ENCODE measurements around the gene USP32. TPM values are rescaled to one million over a fixed set of nuclear protein-coding genes. Genes with fewer than 3 reads are reported as not detected.

The USP32 gene
- total and polyA plus RNA-seq, 12 donors, result 22.0 to 99.3 (median 54.4) TPM

- Histone ChIP-seq H3K4me3 (peak within 1 kb of the TSS in 1 of 4 donors; percentile 48), H3K9me3 (replicated peaks in 1 of 3) (no peaks in the 10 kb centered on the region), H3K4me1 (replicated peaks in 1 of 2) (peaks cover 12 to 13% of the 10 kb centered on the region in 2 donors), H3K27me3 (peaks cover 34% of the 10 kb centered on the region), H3K36me3 (replicated peaks in 1 of 2) (no peaks in the 10 kb centered on the region), H3K27ac (no peak within 1 kb of the TSS)
- TF ChIP-seq POLR2A (IDR thresholded peaks at IDR 0.05), result no peak
- TF ChIP-seq, protein P1, sequence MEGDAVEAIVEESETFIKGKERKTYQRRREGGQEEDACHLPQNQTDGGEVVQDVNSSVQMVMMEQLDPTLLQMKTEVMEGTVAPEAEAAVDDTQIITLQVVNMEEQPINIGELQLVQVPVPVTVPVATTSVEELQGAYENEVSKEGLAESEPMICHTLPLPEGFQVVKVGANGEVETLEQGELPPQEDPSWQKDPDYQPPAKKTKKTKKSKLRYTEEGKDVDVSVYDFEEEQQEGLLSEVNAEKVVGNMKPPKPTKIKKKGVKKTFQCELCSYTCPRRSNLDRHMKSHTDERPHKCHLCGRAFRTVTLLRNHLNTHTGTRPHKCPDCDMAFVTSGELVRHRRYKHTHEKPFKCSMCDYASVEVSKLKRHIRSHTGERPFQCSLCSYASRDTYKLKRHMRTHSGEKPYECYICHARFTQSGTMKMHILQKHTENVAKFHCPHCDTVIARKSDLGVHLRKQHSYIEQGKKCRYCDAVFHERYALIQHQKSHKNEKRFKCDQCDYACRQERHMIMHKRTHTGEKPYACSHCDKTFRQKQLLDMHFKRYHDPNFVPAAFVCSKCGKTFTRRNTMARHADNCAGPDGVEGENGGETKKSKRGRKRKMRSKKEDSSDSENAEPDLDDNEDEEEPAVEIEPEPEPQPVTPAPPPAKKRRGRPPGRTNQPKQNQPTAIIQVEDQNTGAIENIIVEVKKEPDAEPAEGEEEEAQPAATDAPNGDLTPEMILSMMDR (IDR thresholded peaks at IDR 0.05), result no peak
- DNase-seq, result no peak
- 1 to 4% (median 3%) methylated on average over 26 to 81 of the region's 81 CpGs for WGBS, 4 donors
- intact Hi-C loops (cut with DNase I), result loop anchor here (10.0 kb wide), 2 partner anchors 85 to 285 kb away; no protein-coding TSS in a partner anchor
Observed at GRCh38 chr17:60149691-60150582, 242.0 kb downstream of the USP32 start, which contains the start of gene CA4. Gene CA4, plus strand, starts transcription at chr17:60149973. Its CDS starts 62 bp downstream, at chr17:60150035.

- Histone ChIP-seq H3K9me3 (replicated peaks in 1 of 3) (no peaks in the 10 kb centered on the region), H3K27me3 (peaks cover 34% of the 10 kb centered on the region), H3K27ac (no peak overlapping the region), H3K4me3 (no peak overlapping the region), H3K4me1 (replicated peaks in 1 of 2) (peaks cover 13% of the 10 kb centered on the region in 2 donors), H3K36me3 (replicated peaks in 1 of 2) (no peaks in the 10 kb centered on the region)
- TF ChIP-seq POLR2A (IDR thresholded peaks at IDR 0.05), result no peak
- TF ChIP-seq, protein P1 (IDR thresholded peaks at IDR 0.05), result no peak
- no peak for DNase-seq
- 53 to 75% (median 63%) methylated on average over 2 of the region's 2 CpGs for WGBS, 4 donors
- intact Hi-C loops (cut with DNase I), result loop anchor here (10.0 kb wide), 1 partner anchor 286 kb away; no protein-coding TSS in a partner anchor
Observed at GRCh38 chr17:60148373-60148772, 243.6 kb downstream of the USP32 start.

- WGBS, 4 donors, result 63 to 75% (median 69%) methylated on average over 3 to 8 of the region's 8 CpGs
- Histone ChIP-seq H3K36me3 (replicated peaks in 1 of 2) (no peaks in the 10 kb centered on the region), H3K9me3 (replicated peaks in 1 of 3) (no peaks in the 10 kb centered on the region), H3K27ac (no peak overlapping the region), H3K27me3 (peaks cover 34% of the 10 kb centered on the region), H3K4me3 (no peak overlapping the region), H3K4me1 (replicated peaks in 1 of 2) (peaks cover 13 to 18% of the 10 kb centered on the region in 2 donors)
- intact Hi-C loops (cut with DNase I), result loop anchor here (10.0 kb wide), 1 partner anchor 287 kb away; no protein-coding TSS in a partner anchor
- DNase-seq, result no peak
- TF ChIP-seq POLR2A (IDR thresholded peaks at IDR 0.05), result no peak
- TF ChIP-seq, protein P1 (IDR thresholded peaks at IDR 0.05), result no peak
Observed at GRCh38 chr17:60147553-60148223, 244.2 kb downstream of the USP32 start.

DNA sequence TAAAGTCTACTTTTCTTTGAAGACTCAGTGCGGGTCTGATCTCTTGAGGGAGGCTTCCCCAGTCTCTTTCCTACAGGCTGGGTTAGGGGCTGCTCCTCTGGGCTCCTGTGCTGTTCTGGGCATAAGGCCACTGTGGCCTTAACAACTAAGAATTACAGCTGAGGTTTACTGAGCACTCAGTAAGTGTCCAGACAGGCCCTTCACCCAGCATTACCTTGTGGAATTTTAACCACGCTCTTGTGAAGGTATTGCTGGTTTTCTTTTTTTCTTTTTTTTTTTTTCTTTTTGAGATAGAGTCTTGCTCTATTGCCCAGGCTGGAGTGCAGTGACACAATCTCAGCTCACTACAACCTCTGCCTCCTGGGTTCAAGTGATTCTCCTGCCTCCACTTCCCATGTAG lies 245.7 kb downstream of the USP32 start:
- peaks cover 32% of the 10 kb centered on the region for H3K27me3 ChIP-seq
- intact Hi-C loops (cut with DNase I), result loop anchor here (10.0 kb wide), 1 partner anchor 289 kb away; no protein-coding TSS in a partner anchor
- H3K36me3 ChIP-seq (replicated peaks in 1 of 2), result no peaks in the 10 kb centered on the region
- TF ChIP-seq POLR2A (IDR thresholded peaks at IDR 0.05), result no peak
- TF ChIP-seq, protein P1 (IDR thresholded peaks at IDR 0.05), result no peak
- no peaks in the 10 kb centered on the region for H3K9me3 ChIP-seq (replicated peaks in 1 of 3)
- H3K27ac ChIP-seq, result no peak overlapping the region
- WGBS, 4 donors, result 74 to 85% (median 82%) methylated on average over 2 of the region's 2 CpGs
- DNase-seq, result no peak
- no peak overlapping the region for H3K4me3 ChIP-seq
- peaks cover 17 to 25% of the 10 kb centered on the region in 2 donors for H3K4me1 ChIP-seq (replicated peaks in 1 of 2)
